ENCODE results near the gene DHDH.

Gene DHDH

DNA sequence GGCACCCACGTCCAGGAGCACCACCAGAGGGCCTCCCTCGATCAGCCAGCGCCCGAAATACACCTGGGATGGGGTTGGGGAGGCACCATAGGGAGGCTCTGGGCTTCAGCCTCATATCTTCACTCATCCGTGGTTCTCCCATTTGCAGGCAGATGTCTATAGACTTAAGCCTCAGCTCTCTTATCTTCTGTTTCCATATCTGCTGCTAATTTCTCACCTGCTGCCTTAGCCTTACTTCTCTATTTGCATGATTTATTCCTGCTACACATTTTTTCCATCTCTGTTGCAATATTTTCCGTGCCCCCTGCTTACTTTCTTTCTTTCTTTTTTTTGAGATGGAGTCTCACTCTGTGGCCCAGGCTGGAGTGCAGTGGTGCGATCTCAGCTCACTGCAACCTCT is 53.8 kb downstream of the DHDH start:
- TF ChIP-seq EZH2 (IDR thresholded peaks at IDR 0.05; ENCODE audit: borderline replicate concordance, low read depth, low read length, severe bottlenecking) = no peak
- TF ChIP-seq, protein P1, sequence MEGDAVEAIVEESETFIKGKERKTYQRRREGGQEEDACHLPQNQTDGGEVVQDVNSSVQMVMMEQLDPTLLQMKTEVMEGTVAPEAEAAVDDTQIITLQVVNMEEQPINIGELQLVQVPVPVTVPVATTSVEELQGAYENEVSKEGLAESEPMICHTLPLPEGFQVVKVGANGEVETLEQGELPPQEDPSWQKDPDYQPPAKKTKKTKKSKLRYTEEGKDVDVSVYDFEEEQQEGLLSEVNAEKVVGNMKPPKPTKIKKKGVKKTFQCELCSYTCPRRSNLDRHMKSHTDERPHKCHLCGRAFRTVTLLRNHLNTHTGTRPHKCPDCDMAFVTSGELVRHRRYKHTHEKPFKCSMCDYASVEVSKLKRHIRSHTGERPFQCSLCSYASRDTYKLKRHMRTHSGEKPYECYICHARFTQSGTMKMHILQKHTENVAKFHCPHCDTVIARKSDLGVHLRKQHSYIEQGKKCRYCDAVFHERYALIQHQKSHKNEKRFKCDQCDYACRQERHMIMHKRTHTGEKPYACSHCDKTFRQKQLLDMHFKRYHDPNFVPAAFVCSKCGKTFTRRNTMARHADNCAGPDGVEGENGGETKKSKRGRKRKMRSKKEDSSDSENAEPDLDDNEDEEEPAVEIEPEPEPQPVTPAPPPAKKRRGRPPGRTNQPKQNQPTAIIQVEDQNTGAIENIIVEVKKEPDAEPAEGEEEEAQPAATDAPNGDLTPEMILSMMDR (IDR thresholded peaks at IDR 0.05; ENCODE audit: borderline replicate concordance, extremely low read depth, low read length, poor library complexity, severe bottlenecking) = no peak
- Histone ChIP-seq H3K4me1 (ENCODE audit: insufficient read depth, low read length) (peaks cover 23% of the 10 kb centered on the region), H4K20me1 (ENCODE audit: insufficient read depth, low read length) (peaks cover 3% of the 10 kb centered on the region; the same call in 1 of the 2 replicates), H3K9me3 (ENCODE audit: insufficient read depth, low read length, severe bottlenecking) (no peaks in the 10 kb centered on the region), H3K36me3 (ENCODE audit: insufficient read depth, low read length) (peaks cover 61% of the 10 kb centered on the region), H2AFZ (ENCODE audit: low read depth, low read length) (no peak overlapping the region), H3K4me2 (ENCODE audit: insufficient read depth, low read length) (no peak overlapping the region), H3K27me3 (ENCODE audit: insufficient read depth, low read length, poor library complexity) (no peaks in the 10 kb centered on the region), H3K9ac (ENCODE audit: low read depth, low read length) (no peak overlapping the region), H3K27ac (ENCODE audit: low read length) (no peak overlapping the region), H3K79me2 (ENCODE audit: insufficient read depth, low read length) (peaks cover 20% of the 10 kb centered on the region), H3K4me3 (ENCODE audit: low read depth in 1 of 2, low read length in 2 of 2) (no peak overlapping the region)
- ATAC-seq (ENCODE audit: insufficient read depth, low read depth) (no peak), DNase-seq (no peak)

DNA sequence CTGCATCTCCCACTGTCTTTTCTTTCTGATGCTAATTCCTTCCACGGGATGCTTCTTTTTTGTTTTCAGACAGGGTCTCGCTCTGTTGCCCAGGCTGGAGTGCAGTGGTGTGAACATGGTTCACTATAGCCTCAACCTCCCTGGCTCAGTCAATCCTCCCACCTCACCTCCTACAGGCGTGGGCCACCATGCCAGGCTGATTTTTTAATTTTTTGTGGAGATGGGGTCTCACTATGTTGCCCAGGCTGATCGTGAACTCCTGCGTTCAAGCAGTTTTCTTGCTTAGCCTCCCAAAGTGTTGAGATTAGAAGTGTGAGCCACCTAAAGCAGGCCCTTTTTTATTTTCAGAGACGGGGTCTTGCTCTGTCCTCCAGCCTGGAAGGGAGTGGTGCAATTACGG is 54.8 kb downstream of the DHDH start:
- peaks cover 3% of the 10 kb centered on the region; the same call in 1 of the 2 replicates for H4K20me1 ChIP-seq (ENCODE audit: insufficient read depth, low read length)
- no peak overlapping the region for H3K9ac ChIP-seq (ENCODE audit: low read depth, low read length)
- no peaks in the 10 kb centered on the region for H3K9me3 ChIP-seq (ENCODE audit: insufficient read depth, low read length, severe bottlenecking)
- H3K4me2 ChIP-seq (ENCODE audit: insufficient read depth, low read length) = no peak overlapping the region
- peaks cover 52% of the 10 kb centered on the region for H3K36me3 ChIP-seq (ENCODE audit: insufficient read depth, low read length)
- no peak overlapping the region for H3K27ac ChIP-seq (ENCODE audit: low read length)
- DNase-seq (no peak), ATAC-seq (ENCODE audit: insufficient read depth, low read depth) (no peak)
- no peak overlapping the region for H2AFZ ChIP-seq (ENCODE audit: low read depth, low read length)
- no peak for TF ChIP-seq EZH2 (IDR thresholded peaks at IDR 0.05; ENCODE audit: borderline replicate concordance, low read depth, low read length, severe bottlenecking)
- TF ChIP-seq, protein P1 (IDR thresholded peaks at IDR 0.05; ENCODE audit: borderline replicate concordance, extremely low read depth, low read length, poor library complexity, severe bottlenecking) = no peak
- no peaks in the 10 kb centered on the region for H3K27me3 ChIP-seq (ENCODE audit: insufficient read depth, low read length, poor library complexity)
- peaks cover 27% of the 10 kb centered on the region for H3K79me2 ChIP-seq (ENCODE audit: insufficient read depth, low read length)
- H3K4me3 ChIP-seq (ENCODE audit: low read depth in 1 of 2, low read length in 2 of 2) = no peak overlapping the region
- peaks cover 23% of the 10 kb centered on the region for H3K4me1 ChIP-seq (ENCODE audit: insufficient read depth, low read length)

DNA sequence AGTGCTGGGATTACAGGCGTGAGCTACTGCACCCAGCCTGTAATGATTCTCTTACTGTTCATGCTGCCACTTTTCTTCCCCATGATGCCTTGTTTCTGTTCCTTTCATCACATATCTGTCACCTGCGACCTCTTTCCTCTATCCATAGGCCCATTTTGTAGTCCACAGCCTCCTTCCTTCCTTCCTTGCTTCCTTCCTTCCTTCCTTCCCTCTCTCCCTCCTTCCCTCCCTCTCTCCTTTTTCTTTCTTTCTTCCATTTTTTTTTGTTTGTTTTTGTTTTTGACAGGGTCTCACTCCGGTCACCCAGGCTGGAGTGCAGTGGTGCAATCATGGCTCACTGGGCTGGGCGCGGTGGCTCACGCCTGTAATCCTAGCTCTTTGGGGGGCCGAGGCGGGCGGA is 55.4 kb downstream of the DHDH start:
- Histone ChIP-seq H3K27ac (ENCODE audit: low read length) (no peak overlapping the region), H3K9me3 (ENCODE audit: insufficient read depth, low read length, severe bottlenecking) (no peaks in the 10 kb centered on the region), H2AFZ (ENCODE audit: low read depth, low read length) (no peak overlapping the region), H4K20me1 (ENCODE audit: insufficient read depth, low read length) (peaks cover 3% of the 10 kb centered on the region; the same call in 1 of the 2 replicates), H3K4me2 (ENCODE audit: insufficient read depth, low read length) (no peak overlapping the region), H3K79me2 (ENCODE audit: insufficient read depth, low read length) (peaks cover 29% of the 10 kb centered on the region), H3K9ac (ENCODE audit: low read depth, low read length) (no peak overlapping the region), H3K4me1 (ENCODE audit: insufficient read depth, low read length) (peaks cover 23% of the 10 kb centered on the region), H3K36me3 (ENCODE audit: insufficient read depth, low read length) (peaks cover 48% of the 10 kb centered on the region), H3K4me3 (ENCODE audit: low read depth in 1 of 2, low read length in 2 of 2) (no peak overlapping the region), H3K27me3 (ENCODE audit: insufficient read depth, low read length, poor library complexity) (no peaks in the 10 kb centered on the region)
- DNase-seq (no peak), ATAC-seq (ENCODE audit: insufficient read depth, low read depth) (no peak)
- TF ChIP-seq, protein P1 (IDR thresholded peaks at IDR 0.05; ENCODE audit: borderline replicate concordance, extremely low read depth, low read length, poor library complexity, severe bottlenecking) = no peak
- no peak for TF ChIP-seq EZH2 (IDR thresholded peaks at IDR 0.05; ENCODE audit: borderline replicate concordance, low read depth, low read length, severe bottlenecking)

Data from DND-41 (cell line).